Lung (tissue), 12 donors: Measurements from ENCODE around the gene AGAP2. TPM values are rescaled to one million over a fixed set of nuclear protein-coding genes. Genes with fewer than 3 reads are reported as not detected.
"Not testable (repeated sequence)": the region's sequence is repeated elsewhere in the genome, so short reads cannot be mapped to it uniquely, and the experiment has no call there.

Experiments used
- ATAC-seq: fragments of 200-7000 bp; cut with Tn5 transposase; one replicate; pipeline ENCODE4 v1.9.1; 2020; ENCODE audit warnings: moderate number of reproducible peaks; ENCODE audit not compliant: insufficient read depth, low FRiP score
- DNase-seq, 3 donors: peaks; one replicate each; pipeline ENCODE4 v3.0.0-alpha.2; 2013 to 2017
- H3K27ac ChIP-seq, 2 donors: one replicate each; pipeline ENCODE4 v1.5.1; 2013; ENCODE audit warnings: mild to moderate bottlenecking in 2 of 2, moderate library complexity in 2 of 2, control low read depth in 1 of 2, inconsistent platforms in 1 of 2, low read depth in 1 of 2, low read length in 1 of 2
- H3K27me3 ChIP-seq, 3 donors: one replicate each; pipeline ENCODE4 v1.5.1; 2013; ENCODE audit warnings: low read length in 2 of 3; ENCODE audit not compliant: control insufficient read depth in 3 of 3, insufficient read depth in 3 of 3
- H3K36me3 ChIP-seq, 4 donors: one replicate each; pipeline ENCODE4 v1.5.1; 2013; ENCODE audit warnings: low read length in 4 of 4, mild to moderate bottlenecking in 1 of 4, moderate library complexity in 1 of 4; ENCODE audit not compliant: control insufficient read depth in 4 of 4, insufficient read depth in 4 of 4
- H3K4me1 ChIP-seq, 5 donors: one replicate each; pipeline ENCODE4 v1.5.1; 2013; ENCODE audit warnings: low read length in 5 of 5, mild to moderate bottlenecking in 2 of 5, moderate library complexity in 1 of 5; ENCODE audit not compliant: control insufficient read depth in 5 of 5, insufficient read depth in 5 of 5
- H3K4me3 ChIP-seq: one replicate; pipeline ENCODE4 v1.5.1; 2013; ENCODE audit warnings: mild to moderate bottlenecking, control low read depth, moderate library complexity
- H3K9ac ChIP-seq, 2 donors: one replicate each; pipeline ENCODE4 v1.5.1; 2013; ENCODE audit warnings: low read length in 2 of 2, control low read depth in 1 of 2; ENCODE audit not compliant: insufficient read depth in 1 of 2
- H3K9me3 ChIP-seq, 4 donors: one replicate each; pipeline ENCODE4 v1.5.1; 2013; ENCODE audit warnings: low read length in 3 of 4, mild to moderate bottlenecking in 1 of 4, moderate library complexity in 1 of 4; ENCODE audit not compliant: control insufficient read depth in 4 of 4, insufficient read depth in 3 of 4
- CTCF ChIP-seq: IDR thresholded peaks from 2 replicates; pipeline ENCODE4 v1.5.1; 2012; ENCODE audit warnings: mild to moderate bottlenecking; ENCODE audit errors: control extremely low read depth, extremely low read depth
- WGBS, 2 donors: extraction: QIAGEN DNeasy Blood & Tissue Kit; methylation state at CpG; one replicate each; pipeline ENCODE4 v1.1.7; 2013; 5-methylcytosine and 5-hydroxymethylcytosine counted together
- polyA plus RNA-seq, 2 donors: library from polyadenylated mRNA; stranded (reverse); fragments of 200-250 nt; gene quantifications; one replicate each; pipeline ENCODE4 v1.2.1, GENCODE V29; 2013
- total RNA-seq, 2 donors: library from RNA; depleted of rRNA in 1 of 2; stranded (reverse); fragments of >200 nt in 1 of 2; gene quantifications; one replicate each; pipeline ENCODE4 v1.2.1, GENCODE V29; 2014 to 2021
- donor health status: control.
- donor health status: control.
- donor health status: Bipolar disorder and iron deficiency.
- donor health status: healthy.
- donor health status: DM: yes; HTN: yes; CAD: no.

The AGAP2 gene
- total and polyA plus RNA-seq, 4 donors, result 1.4 to 4.8 (median 3.0) TPM

DNA sequence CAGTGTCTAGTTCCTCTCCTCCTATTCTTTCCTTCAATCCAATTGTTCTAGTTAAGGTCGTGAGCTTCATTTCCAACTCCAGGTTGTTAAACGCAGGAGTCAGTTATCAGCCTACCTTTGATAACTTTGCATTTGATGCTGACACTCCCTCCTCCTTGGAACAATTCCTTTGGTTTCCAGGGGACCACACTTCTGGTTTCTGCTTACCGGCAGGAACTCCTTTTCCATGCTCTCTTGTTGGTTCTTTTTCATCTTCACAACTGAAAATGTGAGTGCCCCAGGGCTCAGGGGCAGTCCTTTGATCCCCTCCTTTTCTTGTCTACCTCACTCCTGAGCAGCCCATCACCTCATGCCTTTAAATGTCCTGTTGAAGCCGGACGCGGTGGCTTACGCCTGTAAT lies 38.8 kb upstream of the AGAP2 start:
- Histone ChIP-seq H3K27ac (no peak overlapping the region), H3K9me3 (no peaks in the 10 kb centered on the region), H3K4me3 (no peak overlapping the region), H3K9ac (no peak overlapping the region), H3K4me1 (peaks cover 0 to 5% (median 0%) of the 10 kb centered on the region in 5 donors), H3K27me3 (no peaks in the 10 kb centered on the region), H3K36me3 (peaks cover 0 to 19% (median 4%) of the 10 kb centered on the region in 4 donors)
- 94 to 95% methylated on average over 7 of the region's 7 CpGs for WGBS, 2 donors
- DNase-seq (no peak), ATAC-seq (no peak)
- no peak for TF ChIP-seq CTCF

DNA sequence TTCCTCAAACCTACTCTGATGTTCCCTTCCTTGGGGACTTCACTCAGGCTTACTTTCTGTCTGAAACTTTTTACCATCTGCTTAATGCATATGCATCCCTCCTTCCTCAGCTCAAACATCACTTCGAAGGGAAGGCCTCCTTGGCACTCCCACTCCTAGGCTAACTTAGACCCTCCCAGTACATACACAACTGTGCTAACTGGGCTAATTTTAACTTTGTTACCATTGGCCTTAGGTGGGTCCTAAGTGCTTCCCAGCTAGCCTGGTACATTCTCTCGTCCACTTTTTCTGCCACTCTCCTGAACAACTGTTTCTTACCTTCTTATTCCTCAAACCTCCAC lies 37.7 kb upstream of the AGAP2 start:
- 91 to 98% methylated on average over 2 of the region's 2 CpGs for WGBS, 2 donors
- peak overlapping the region in 1 of 2 donors; percentile 8 for H3K27ac ChIP-seq
- H3K36me3 ChIP-seq, result peaks cover 0 to 19% (median 4%) of the 10 kb centered on the region in 4 donors
- no peaks in the 10 kb centered on the region for H3K9me3 ChIP-seq
- H3K9ac ChIP-seq, result no peak overlapping the region
- H3K27me3 ChIP-seq, result no peaks in the 10 kb centered on the region
- no peak overlapping the region for H3K4me3 ChIP-seq
- no peak for TF ChIP-seq CTCF
- DNase-seq, result no peak
- peaks cover under 1 to 12% (median 3%) of the 10 kb centered on the region in 5 donors for H3K4me1 ChIP-seq
- ATAC-seq, result no peak

DNA sequence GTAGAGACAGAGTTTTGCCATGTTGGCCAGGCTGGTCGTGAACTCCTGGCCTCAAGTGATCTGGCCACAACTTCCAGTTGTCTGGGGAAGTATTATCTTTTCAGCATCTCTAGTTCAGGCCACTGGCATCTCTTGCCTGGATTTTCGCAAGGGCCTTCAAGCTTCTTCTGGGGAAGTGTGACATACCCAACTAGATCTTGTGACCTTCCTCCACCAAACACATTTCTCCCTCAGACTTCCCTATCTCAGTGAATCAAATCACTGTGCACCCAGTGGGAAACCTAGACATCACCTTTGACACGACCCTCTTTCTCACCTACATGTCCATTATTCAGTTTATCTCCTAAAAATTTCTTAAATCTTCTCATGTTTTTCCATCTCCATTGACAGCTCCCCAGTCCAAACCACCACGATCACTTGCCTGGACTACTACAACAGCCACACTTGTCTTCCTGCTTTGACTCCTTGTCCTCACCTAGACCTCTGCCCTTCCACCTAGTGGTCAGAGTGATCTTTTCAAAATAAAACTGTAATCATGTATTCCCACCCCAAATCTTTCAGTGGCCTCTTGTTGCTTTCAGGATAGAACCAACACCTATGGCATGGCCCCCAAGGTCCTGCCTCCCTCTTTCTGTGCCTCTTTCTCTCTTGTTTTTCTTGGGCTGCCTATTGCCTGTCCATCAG lies 37.2 kb upstream of the AGAP2 start:
- no peak overlapping the region for H3K4me3 ChIP-seq
- no peaks in the 10 kb centered on the region for H3K27me3 ChIP-seq
- no peaks in the 10 kb centered on the region for H3K9me3 ChIP-seq
- H3K27ac ChIP-seq, result peak overlapping the region in 1 of 2 donors; percentile 8
- H3K4me1 ChIP-seq, result peaks cover 3 to 16% (median 6%) of the 10 kb centered on the region in 5 donors
- WGBS, 2 donors, result 65 to 73% methylated on average over 4 of the region's 4 CpGs
- H3K36me3 ChIP-seq, result peaks cover 1 to 21% (median 4%) of the 10 kb centered on the region in 4 donors
- ATAC-seq, result no peak
- DNase-seq, result no peak
- no peak for TF ChIP-seq CTCF
- no peak overlapping the region for H3K9ac ChIP-seq

DNA sequence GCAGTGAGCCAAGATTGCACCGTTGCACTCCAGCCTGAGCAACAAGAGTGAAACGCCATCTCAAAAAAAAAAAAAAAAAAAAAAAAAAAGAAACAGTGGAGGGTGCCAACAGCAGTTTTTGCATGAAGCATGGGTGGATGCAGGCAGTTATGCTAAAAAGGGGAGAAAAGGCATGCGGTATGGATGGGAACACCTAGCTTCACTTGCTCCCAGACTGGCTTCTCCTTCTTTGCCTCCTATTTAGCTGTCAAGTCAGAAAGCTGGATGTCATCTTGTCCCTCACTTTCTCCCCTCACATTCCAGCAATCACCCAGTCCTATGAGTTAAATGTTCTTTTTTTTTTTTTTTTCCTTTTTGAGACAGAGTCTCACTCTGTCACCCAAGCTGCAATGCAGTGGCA lies 36.5 kb upstream of the AGAP2 start:
- Histone ChIP-seq H3K9me3 (no peaks in the 10 kb centered on the region), H3K4me3 (no peak overlapping the region), H3K27me3 (no peaks in the 10 kb centered on the region), H3K27ac (no peak overlapping the region), H3K4me1 (peaks cover 3 to 16% (median 6%) of the 10 kb centered on the region in 5 donors), H3K9ac (no peak overlapping the region), H3K36me3 (peaks cover 2 to 22% (median 5%) of the 10 kb centered on the region in 4 donors)
- no peak for ATAC-seq
- TF ChIP-seq CTCF, result no peak
- DNase-seq, result no peak
- WGBS, 2 donors, result 89 to 100% methylated on average over 3 of the region's 3 CpGs

DNA sequence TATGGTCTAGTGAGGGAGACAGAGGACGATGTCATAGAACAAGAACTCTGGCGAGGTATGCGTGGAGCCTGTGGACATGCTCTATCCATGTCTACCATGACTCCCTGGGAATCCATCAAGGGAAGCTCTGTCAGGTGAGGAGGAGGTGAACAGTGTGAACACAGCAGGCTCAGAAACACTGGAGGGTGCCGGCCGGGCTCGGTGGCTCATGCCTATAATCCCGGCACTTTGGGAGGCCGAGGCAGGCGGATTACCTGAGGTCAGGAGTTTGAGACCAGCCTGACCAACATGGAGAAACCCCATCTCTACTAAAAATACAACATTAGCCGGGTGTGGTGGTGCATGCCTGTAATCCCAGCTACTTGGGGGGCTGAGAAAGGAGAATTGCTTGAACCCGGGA lies 36.1 kb upstream of the AGAP2 start:
- 93 to 96% methylated on average over 11 of the region's 11 CpGs for WGBS, 2 donors

More for the DNA sequence above, 36.1 kb upstream of the AGAP2 start:
- H3K4me3 ChIP-seq, H3K27ac ChIP-seq, H3K9me3 ChIP-seq, H3K9ac ChIP-seq, ATAC-seq, DNase-seq, H3K27me3 ChIP-seq: not testable (repeated sequence)
- Histone ChIP-seq H3K4me1 (peaks cover 3 to 16% (median 6%) of the 10 kb centered on the region in 5 donors), H3K36me3 (peaks cover 3 to 22% (median 7%) of the 10 kb centered on the region in 4 donors)
